Effector memory CD4-positive, alpha-beta T cell (primary cell): ENCODE results near the gene MC5R.
"Not testable (repeated sequence)": the region's sequence is repeated elsewhere in the genome, so short reads cannot be mapped to it uniquely, and the experiment has no call there.

Experiments
- DNase-seq, 3 donors: peaks; one replicate each; pipeline ENCODE4 v3.0.0-alpha.2; 2020
- H3K27ac ChIP-seq: 2 replicates; pipeline ENCODE4 v1.7.0; 2013; ENCODE audit warnings: mild to moderate bottlenecking, low read length, moderate library complexity; ENCODE audit not compliant: insufficient read depth, poor library complexity, severe bottlenecking
- H3K27me3 ChIP-seq: replicated peaks from 2 replicates; pipeline ENCODE4 v1.7.0; 2013; ENCODE audit warnings: mild to moderate bottlenecking, low read length; ENCODE audit not compliant: insufficient read depth, control insufficient read depth, poor library complexity, severe bottlenecking
- H3K36me3 ChIP-seq: 2 replicates; pipeline ENCODE4 v1.7.0; 2013; ENCODE audit warnings: mild to moderate bottlenecking, low read length, moderate library complexity; ENCODE audit not compliant: control insufficient read depth, insufficient read depth
- H3K4me1 ChIP-seq: 2 replicates; pipeline ENCODE4 v1.7.0; 2013; ENCODE audit warnings: low read length, mild to moderate bottlenecking; ENCODE audit not compliant: control insufficient read depth, insufficient read depth, poor library complexity, severe bottlenecking
- H3K4me3 ChIP-seq: 2 replicates; pipeline ENCODE4 v1.7.0; 2013; ENCODE audit warnings: low read length, low read depth, mild to moderate bottlenecking; ENCODE audit not compliant: insufficient read depth, poor library complexity, severe bottlenecking
- H3K9me3 ChIP-seq: 2 replicates; pipeline ENCODE4 v1.7.0; 2013; ENCODE audit warnings: mild to moderate bottlenecking, low read length, moderate library complexity; ENCODE audit not compliant: control insufficient read depth

MC5R gene

DNA sequence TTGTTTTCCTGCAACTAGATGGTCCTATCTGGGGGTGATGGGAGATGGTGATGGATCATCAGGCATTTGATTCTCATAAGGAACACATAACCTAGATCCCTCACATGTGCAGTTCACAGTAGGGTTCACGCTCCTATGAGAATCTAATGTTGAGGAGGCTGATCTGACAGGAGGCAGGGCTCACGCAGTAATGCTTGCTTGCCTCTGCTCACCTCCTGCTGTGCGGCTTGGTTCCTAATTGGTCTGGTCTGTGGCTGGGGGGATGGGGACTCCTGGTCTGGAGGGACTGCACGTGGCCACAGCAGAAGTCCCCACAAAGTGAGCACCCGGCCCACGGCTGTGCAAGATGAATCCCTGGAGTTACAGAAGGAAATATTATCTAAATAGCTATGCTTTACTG lies 11.3 kb downstream of the MC5R start:
- H3K4me3 ChIP-seq: no peak overlapping the region
- H3K9me3 ChIP-seq: no peaks in the 10 kb centered on the region
- no peaks in the 10 kb centered on the region for H3K36me3 ChIP-seq
- no peaks in the 10 kb centered on the region for H3K4me1 ChIP-seq
- DNase-seq: no peak
- H3K27me3 ChIP-seq: peaks cover 6% of the 10 kb centered on the region
- H3K27ac ChIP-seq: no peak overlapping the region

DNA sequence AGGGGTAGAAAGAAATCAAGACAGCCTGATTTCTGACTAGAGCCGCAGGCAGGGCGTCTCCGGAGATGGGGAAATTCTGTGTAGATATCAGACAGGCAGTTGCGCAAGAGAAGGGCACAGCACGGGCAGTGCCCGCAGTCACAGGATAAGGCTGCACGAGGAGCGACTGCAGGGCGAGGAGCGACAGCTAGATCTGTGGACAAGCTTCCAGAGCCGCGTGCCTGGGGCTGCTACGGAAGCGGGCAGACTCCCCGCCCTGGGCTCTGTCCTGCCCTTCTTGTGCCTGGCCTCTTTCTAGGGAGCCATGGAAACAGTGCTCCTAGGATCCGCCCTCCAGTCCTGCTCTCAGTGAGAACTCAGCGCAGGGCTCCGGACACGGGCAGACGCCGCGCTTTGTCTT lies 12.6 kb downstream of the MC5R start:
- no peak for DNase-seq
- Histone ChIP-seq H3K27ac (no peak overlapping the region), H3K9me3 (no peaks in the 10 kb centered on the region), H3K36me3 (no peaks in the 10 kb centered on the region), H3K4me3 (no peak overlapping the region), H3K27me3 (peaks cover 6% of the 10 kb centered on the region), H3K4me1 (no peaks in the 10 kb centered on the region)

DNA sequence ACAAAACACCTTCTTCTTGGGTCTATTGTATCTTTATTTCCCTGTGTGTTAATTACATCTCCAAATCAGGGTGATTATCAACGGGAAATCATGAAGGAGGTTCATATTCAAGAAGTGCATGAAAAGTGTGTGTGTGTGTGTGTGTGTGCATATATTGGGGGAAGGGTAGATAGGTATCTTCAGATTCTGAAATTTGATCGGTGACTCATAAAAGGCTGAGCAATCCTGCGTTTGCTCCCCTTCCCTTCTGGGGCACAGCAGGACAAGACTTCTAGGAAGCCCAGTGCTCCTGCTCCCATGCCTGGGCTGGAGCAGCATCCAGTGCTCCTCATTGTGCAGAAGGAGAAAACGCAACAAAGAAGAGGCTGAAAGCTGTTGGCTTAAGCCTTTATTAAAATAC lies 25.8 kb downstream of the MC5R start:
- Histone ChIP-seq H3K4me3 (no peak overlapping the region), H3K4me1 (no peaks in the 10 kb centered on the region), H3K9me3 (no peaks in the 10 kb centered on the region), H3K27me3 (no peaks in the 10 kb centered on the region), H3K36me3 (no peaks in the 10 kb centered on the region), H3K27ac (no peak overlapping the region)
- DNase-seq: no peak

DNA sequence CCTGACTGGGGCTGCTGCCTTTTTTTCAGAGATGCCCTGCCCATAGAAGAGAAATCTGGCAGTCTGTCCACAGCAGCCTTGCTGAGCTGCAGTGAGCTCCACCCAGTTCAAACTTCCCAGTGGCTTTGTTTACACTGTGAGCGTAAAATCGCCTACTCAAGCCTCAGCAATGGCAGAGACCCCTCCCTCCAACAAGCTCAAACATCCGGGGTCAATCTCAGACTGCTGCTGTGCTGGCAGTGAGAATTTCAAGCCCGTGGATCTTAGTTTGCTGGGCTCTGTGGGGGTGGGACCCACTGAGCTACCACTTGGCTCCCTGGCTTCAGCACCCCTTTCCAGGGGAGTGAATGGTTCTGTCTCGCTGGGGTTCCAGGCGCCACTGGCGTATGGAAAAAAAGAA lies 38.9 kb downstream of the MC5R start:
- H3K36me3 ChIP-seq, H3K27me3 ChIP-seq, DNase-seq, H3K4me3 ChIP-seq, H3K4me1 ChIP-seq, H3K27ac ChIP-seq, H3K9me3 ChIP-seq: not testable (repeated sequence)

DNA sequence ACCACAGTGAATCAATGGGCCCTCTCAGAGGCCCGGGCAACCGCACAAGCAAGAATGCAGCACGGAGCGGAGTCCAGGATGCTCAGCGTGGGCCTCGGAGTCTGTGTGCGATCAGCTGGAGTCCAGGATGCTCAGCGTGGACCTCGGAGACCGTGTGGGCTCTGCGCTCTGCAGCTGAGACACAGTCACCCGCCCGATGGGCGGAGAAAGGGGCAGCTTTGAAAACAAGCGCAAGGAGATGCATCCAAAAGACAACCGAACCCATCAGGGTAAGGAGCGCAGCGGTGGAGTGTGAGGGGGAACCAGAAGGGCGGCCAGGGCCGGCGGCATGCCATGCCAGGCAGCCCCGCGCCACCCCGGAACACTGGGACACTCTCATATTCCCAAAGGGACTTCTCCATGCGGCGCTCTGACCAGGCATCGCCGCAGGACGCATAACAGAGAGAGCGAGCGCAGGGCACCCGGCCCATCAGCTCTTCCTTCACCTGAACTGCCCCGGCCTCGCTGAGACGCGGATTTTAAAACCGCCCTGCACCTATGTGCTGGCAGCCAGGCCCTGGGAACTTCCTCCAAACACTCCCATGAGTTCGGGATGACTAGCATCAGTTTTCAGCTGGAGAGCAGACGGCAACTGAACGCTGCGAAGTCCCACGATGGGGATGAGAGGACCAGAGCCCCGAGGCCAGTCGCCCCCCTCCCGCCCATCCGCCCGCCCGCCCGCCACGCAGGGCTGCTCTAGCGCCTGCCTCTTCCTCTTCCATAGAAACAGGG lies 44.7 kb downstream of the MC5R start:
- Histone ChIP-seq H3K27ac (no peak overlapping the region), H3K27me3 (no peaks in the 10 kb centered on the region), H3K36me3 (no peaks in the 10 kb centered on the region), H3K4me1 (no peaks in the 10 kb centered on the region), H3K4me3 (no peak overlapping the region), H3K9me3 (no peaks in the 10 kb centered on the region)
- no peak for DNase-seq

DNA sequence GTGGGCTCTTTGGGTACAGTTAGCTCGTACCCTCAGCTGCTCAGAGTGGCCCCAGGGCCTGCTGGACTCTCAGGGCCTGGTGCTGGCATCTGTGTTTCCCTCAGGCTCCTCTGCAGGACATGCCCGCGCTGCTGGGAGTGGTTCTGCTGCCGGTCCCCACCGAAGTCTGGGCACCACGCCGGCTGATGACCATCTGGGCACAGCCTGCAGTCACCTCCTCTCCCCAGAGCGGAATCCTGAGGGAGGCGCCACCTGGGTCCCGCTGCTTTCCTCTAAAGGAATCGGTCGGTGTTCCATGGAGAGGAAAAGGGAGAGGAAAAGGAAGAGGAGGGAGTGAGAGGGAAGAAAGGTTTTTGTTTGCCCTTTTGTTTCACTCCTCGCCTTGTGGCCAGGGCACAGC lies 47.8 kb downstream of the MC5R start:
- Histone ChIP-seq H3K9me3 (no peaks in the 10 kb centered on the region), H3K4me3 (no peak overlapping the region), H3K27me3 (no peaks in the 10 kb centered on the region), H3K27ac (no peak overlapping the region), H3K36me3 (no peaks in the 10 kb centered on the region), H3K4me1 (no peaks in the 10 kb centered on the region)
- no peak for DNase-seq

DNA sequence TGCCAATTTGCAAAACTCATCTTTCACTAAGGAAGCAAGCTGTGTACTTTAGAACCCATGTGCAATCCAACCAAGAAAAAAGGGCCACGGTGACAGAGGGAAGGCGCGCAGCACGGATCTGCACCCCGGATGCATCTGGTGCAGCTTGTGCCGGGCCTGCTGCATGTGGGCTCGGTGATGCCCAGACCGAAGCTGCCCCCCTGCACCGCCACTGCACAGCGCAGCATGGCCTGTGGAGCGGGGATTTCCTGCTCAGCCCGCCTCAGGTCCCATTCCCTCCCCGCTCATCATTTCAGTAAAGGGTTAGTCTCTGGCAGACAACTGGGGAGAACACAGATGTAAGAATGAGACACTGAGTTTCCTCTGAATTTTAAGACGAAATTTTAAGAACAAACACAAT lies 48.4 kb downstream of the MC5R start:
- Histone ChIP-seq H3K27me3 (no peaks in the 10 kb centered on the region), H3K36me3 (no peaks in the 10 kb centered on the region), H3K4me1 (no peaks in the 10 kb centered on the region), H3K27ac (no peak overlapping the region), H3K9me3 (no peaks in the 10 kb centered on the region), H3K4me3 (no peak overlapping the region)
- DNase-seq: no peak

DNA sequence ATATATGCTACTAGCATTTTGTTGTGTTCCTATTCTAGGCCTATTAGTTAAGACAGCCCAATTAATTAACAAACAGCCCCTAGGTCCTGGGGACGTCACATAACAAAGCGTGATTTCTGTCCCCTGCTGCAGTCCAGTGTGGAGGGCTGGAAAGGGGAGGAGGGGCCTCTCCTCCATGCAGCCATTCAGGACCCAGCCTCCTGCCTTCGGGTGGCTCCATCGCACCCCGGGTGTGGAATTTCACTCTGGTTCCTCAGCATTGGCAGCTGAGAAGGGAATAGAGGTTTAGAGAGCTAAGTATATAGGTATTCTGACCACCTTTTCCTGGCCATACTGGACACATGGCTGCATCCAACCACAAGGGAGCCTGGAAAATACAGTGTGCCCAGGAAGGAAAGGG lies 49.0 kb downstream of the MC5R start:
- Histone ChIP-seq H3K4me3 (no peak overlapping the region), H3K27ac (no peak overlapping the region), H3K4me1 (no peaks in the 10 kb centered on the region), H3K9me3 (no peaks in the 10 kb centered on the region), H3K36me3 (no peaks in the 10 kb centered on the region), H3K27me3 (no peaks in the 10 kb centered on the region)
- DNase-seq: no peak

DNA sequence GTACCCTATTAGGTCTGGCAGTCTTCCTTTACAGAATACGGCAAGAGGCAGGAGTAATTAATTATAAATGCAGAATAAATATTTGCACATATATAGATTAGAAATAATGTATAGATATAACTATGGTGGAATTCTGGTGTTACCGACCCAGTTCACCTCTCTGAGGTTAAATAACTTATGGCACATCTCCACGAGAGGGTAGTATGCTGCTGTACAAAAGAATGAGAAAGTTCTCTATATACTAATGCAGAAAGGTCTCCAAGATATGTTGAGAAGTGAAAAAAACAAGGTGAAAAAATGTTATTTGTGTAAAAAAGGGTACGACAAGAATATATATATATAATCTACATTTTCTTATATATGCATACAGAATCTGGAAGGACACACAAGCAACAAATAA lies 50.6 kb downstream of the MC5R start:
- no peaks in the 10 kb centered on the region for H3K9me3 ChIP-seq
- H3K27me3 ChIP-seq: no peaks in the 10 kb centered on the region
- DNase-seq: no peak
- no peaks in the 10 kb centered on the region for H3K4me1 ChIP-seq
- no peak overlapping the region for H3K4me3 ChIP-seq
- no peak overlapping the region for H3K27ac ChIP-seq
- H3K36me3 ChIP-seq: no peaks in the 10 kb centered on the region
